ENCODE data around the gene UBE2Q1. TPM values are rescaled to one million over a fixed set of nuclear protein-coding genes. Genes with fewer than 3 reads are reported as not detected.

Gene UBE2Q1
- total and polyA plus RNA-seq, 2 experiments from 2014 or later: 46.5 to 60.8 TPM

DNA sequence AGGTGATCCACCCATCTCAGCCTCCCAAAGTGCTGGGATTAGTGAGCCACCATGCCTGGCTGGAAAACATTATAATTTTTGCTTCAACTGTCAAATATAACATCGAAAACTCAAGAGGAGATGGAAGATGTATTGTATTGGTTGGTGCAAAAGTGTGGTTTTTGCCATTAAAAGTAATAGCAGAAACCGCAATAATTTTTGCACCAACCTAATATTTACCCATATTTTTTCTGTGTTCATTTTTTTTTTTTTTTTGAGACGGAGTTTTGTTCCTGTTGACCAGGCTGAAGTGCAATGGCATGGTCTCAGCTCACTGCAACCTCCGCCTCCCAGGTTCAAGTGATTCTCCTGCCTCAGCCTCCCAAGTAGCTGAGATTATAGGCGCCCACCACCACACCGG lies 29.2 kb downstream of the UBE2Q1 start:
- Histone ChIP-seq H3K36me3 (no peaks in the 10 kb centered on the region), H3K4me3 (no peak overlapping the region), H3K27me3 (no peaks in the 10 kb centered on the region), H3K9me3 (ENCODE audit: low read depth) (no peaks in the 10 kb centered on the region), H3K4me1 (ENCODE audit: low read depth) (no peaks in the 10 kb centered on the region), H3K27ac (no peak overlapping the region)
- DNase-seq (ENCODE audit: low read depth in 1 of 2, low spot score in 1 of 2): no peak
- TF ChIP-seq CTCF (IDR thresholded peaks at IDR 0.05; ENCODE audit: low read depth, low read length): no peak

DNA sequence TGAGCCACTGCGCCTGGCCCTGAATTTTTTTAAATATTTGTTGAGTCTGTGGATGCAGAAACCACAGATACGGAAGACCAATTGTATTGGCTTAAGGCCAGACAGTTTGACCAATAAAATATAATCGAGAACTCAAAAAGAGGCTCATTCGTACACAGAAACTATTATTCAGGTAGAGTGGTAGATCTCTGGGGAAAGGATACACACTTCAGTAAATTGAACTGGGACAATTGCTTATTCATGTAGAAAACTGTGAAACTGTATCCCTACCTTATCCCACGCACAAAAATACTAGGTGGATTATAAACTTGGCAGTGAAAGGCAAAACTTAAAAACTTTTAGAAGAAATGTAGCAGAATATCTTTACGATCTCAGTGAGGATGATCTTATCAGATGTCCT lies 31.3 kb downstream of the UBE2Q1 start:
- Histone ChIP-seq H3K9me3 (ENCODE audit: low read depth) (no peaks in the 10 kb centered on the region), H3K27ac (no peak overlapping the region), H3K27me3 (no peaks in the 10 kb centered on the region), H3K36me3 (no peaks in the 10 kb centered on the region), H3K4me3 (no peak overlapping the region), H3K4me1 (ENCODE audit: low read depth) (no peaks in the 10 kb centered on the region)
- TF ChIP-seq CTCF (IDR thresholded peaks at IDR 0.05; ENCODE audit: low read depth, low read length): no peak
- no peak for DNase-seq (ENCODE audit: low read depth in 1 of 2, low spot score in 1 of 2)

GRCh38 chr1:154524881-154525280 lies 33.6 kb downstream of the UBE2Q1 start:
- Histone ChIP-seq H3K4me1 (ENCODE audit: low read depth) (peaks cover 10% of the 10 kb centered on the region), H3K27me3 (no peaks in the 10 kb centered on the region), H3K27ac (no peak overlapping the region), H3K9me3 (ENCODE audit: low read depth) (no peaks in the 10 kb centered on the region), H3K4me3 (no peak overlapping the region), H3K36me3 (no peaks in the 10 kb centered on the region)
- no peak for TF ChIP-seq CTCF (IDR thresholded peaks at IDR 0.05; ENCODE audit: low read depth, low read length)
- no peak for DNase-seq (ENCODE audit: low read depth in 1 of 2, low spot score in 1 of 2)

DNA sequence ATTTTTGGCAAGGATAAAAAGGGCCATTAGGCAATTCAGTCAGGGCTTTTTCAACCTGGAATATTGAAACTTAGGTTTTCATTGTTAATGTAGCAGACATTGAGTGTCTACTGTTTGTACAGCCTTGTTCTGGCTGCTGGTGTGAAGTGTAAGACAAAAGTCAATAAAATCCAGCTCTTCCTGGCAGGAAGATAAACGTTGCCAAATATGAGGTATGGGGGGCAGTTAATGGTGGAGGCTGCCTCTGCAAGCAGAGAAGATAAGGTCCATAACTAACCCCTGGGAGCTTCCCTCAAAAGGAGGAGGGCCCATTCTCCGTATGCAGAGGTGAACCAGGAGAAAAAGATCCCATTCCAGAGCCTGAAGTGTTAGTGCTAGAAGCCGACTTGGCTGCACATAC lies 36.8 kb downstream of the UBE2Q1 start:
- peaks cover 10% of the 10 kb centered on the region for H3K4me1 ChIP-seq (ENCODE audit: low read depth)
- no peak for DNase-seq (ENCODE audit: low read depth in 1 of 2, low spot score in 1 of 2)

GRCh38 chr1:154520333-154520732 lies 38.1 kb downstream of the UBE2Q1 start:
- TF ChIP-seq CTCF (IDR thresholded peaks at IDR 0.05; ENCODE audit: low read depth, low read length): no peak
- Histone ChIP-seq H3K9me3 (ENCODE audit: low read depth) (no peaks in the 10 kb centered on the region), H3K27ac (peak overlapping the region; percentile 55), H3K4me1 (ENCODE audit: low read depth) (peaks cover 10% of the 10 kb centered on the region), H3K27me3 (no peaks in the 10 kb centered on the region), H3K4me3 (no peak overlapping the region), H3K36me3 (no peaks in the 10 kb centered on the region)
- DNase-seq (ENCODE audit: low read depth in 1 of 2, low spot score in 1 of 2): peak in 1 of 2 donors; percentile 22

More for the DNA sequence above, 36.8 kb downstream of the UBE2Q1 start:
- no peaks in the 10 kb centered on the region for H3K27me3 ChIP-seq
- no peak overlapping the region for H3K27ac ChIP-seq
- H3K36me3 ChIP-seq: no peaks in the 10 kb centered on the region
- H3K9me3 ChIP-seq (ENCODE audit: low read depth): no peaks in the 10 kb centered on the region
- H3K4me3 ChIP-seq: no peak overlapping the region
- no peak for TF ChIP-seq CTCF (IDR thresholded peaks at IDR 0.05; ENCODE audit: low read depth, low read length)

- Histone ChIP-seq H3K27ac (no peak overlapping the region), H3K9me3 (ENCODE audit: low read depth) (no peaks in the 10 kb centered on the region), H3K36me3 (no peaks in the 10 kb centered on the region), H3K4me3 (no peak overlapping the region), H3K4me1 (ENCODE audit: low read depth) (peaks cover 10% of the 10 kb centered on the region), H3K27me3 (no peaks in the 10 kb centered on the region)
- TF ChIP-seq CTCF (IDR thresholded peaks at IDR 0.05; ENCODE audit: low read depth, low read length): no peak
- no peak for DNase-seq (ENCODE audit: low read depth in 1 of 2, low spot score in 1 of 2)
Observed at GRCh38 chr1:154519591-154519991, 38.9 kb downstream of the UBE2Q1 start.

Data from cardiac muscle cell (in vitro differentiated cells and primary cell).